ENCODE measurements around the gene RIMS3. TPM values are rescaled to one million over a fixed set of nuclear protein-coding genes. Genes with fewer than 3 reads are reported as not detected.

RIMS3 gene
- total RNA-seq, 1 experiment from 2014 or later: 13.7 TPM

- Histone ChIP-seq H3T11ph (ENCODE audit: low read length) (no peak overlapping the region), H3K18ac (ENCODE audit: insufficient read length, low read depth, low read length) (no peak overlapping the region), H3K79me1 (ENCODE audit: insufficient read depth, low read depth, low read length, poor library complexity, severe bottlenecking) (no peaks in the 10 kb centered on the region), H2AK5ac (ENCODE audit: insufficient read length, low read length) (no peak overlapping the region), H3K9me3 (ENCODE audit: control insufficient read depth, low read depth, low read length) (no peaks in the 10 kb centered on the region), H3K23ac (ENCODE audit: insufficient read length, low read depth, low read length) (no peak overlapping the region), H2BK12ac (ENCODE audit: insufficient read length, low read depth, low read length) (no peak overlapping the region), H2BK120ac (ENCODE audit: low read depth, low read length, poor library complexity, severe bottlenecking) (no peak overlapping the region), H4K20me1 (ENCODE audit: control insufficient read depth, insufficient read depth, insufficient read length) (no peaks in the 10 kb centered on the region), H3K23me2 (ENCODE audit: insufficient read length, low read depth, low read length, poor library complexity, severe bottlenecking) (no peaks in the 10 kb centered on the region), H3K4ac (ENCODE audit: low read depth, low read length) (no peak overlapping the region), H3K14ac (ENCODE audit: insufficient read depth, low read length) (no peak overlapping the region), H3K27ac (ENCODE audit: insufficient read length, low read depth, low read length) (no peak overlapping the region), H2BK5ac (ENCODE audit: insufficient read length, low read length) (no peak overlapping the region), H3K9ac (ENCODE audit: extremely low read depth, insufficient read length, low read length) (no peak overlapping the region), H2BK15ac (ENCODE audit: low read depth, low read length) (no peak overlapping the region), H3K79me2 (ENCODE audit: insufficient read depth, low read length) (no peaks in the 10 kb centered on the region), H4K91ac (ENCODE audit: insufficient read length, low read depth, low read length) (no peak overlapping the region), H2BK20ac (ENCODE audit: low read depth, low read length, poor library complexity, severe bottlenecking) (no peak overlapping the region), H3K4me2 (ENCODE audit: insufficient read depth, insufficient read length, low read length) (no peak overlapping the region), H4K8ac (replicated peaks; ENCODE audit: insufficient read length, low read depth, low read length) (no peak overlapping the region), H3K4me1 (ENCODE audit: insufficient read depth, low read length) (no peaks in the 10 kb centered on the region), H4K5ac (ENCODE audit: insufficient read length, low read depth, low read length) (no peak overlapping the region), H3K27me3 (ENCODE audit: insufficient read depth, low read length) (no peaks in the 10 kb centered on the region), H3K56ac (ENCODE audit: insufficient read length, low read depth, low read length) (no peak overlapping the region), H2AFZ (ENCODE audit: low read length) (no peak overlapping the region)
- Mint-ChIP-seq H3K27me3 (ENCODE audit: low read depth) (peaks cover 5% of the 10 kb centered on the region), H3K36me3 (ENCODE audit: insufficient read depth in 1 of 3, low read depth in 3 of 3) (peaks cover 0 to 3% (median 0%) of the 10 kb centered on the region in 3 experiments; a peak in 1 of 7 replicates), H3K27ac (peak overlapping the region in 1 of 3 experiments; percentile 48; a peak in 1 of 7 replicates), H3K9me3 (peaks cover 4 to 6% of the 10 kb centered on the region in 2 experiments; a peak in 3 of 5 replicates), H3K4me3 (no peak overlapping the region), H3K4me1 (peaks cover 3 to 13% of the 10 kb centered on the region in 2 experiments; a peak in 3 of 4 replicates)
- TF ChIP-seq CTCF (conservative IDR thresholded peaks at IDR 0.05): no peak
- no CpG with 5 or more reads among the region's 2 CpGs for WGBS (ENCODE audit: extremely low coverage, insufficient read length, low lambda C conversion rate)
- DNase-seq: no peak
Measured at GRCh38 chr1:40588586-40588985, 76.9 kb downstream of the RIMS3 start.
